ENCODE data around the gene TSSK6.

- TF ChIP-seq CREB1 (IDR thresholded peaks at IDR 0.05; ENCODE audit: low read depth) (no peak), TAF1 (IDR thresholded peaks at IDR 0.05; ENCODE audit: low read depth) (no peak), EP300 (IDR thresholded peaks at IDR 0.05; ENCODE audit: borderline replicate concordance) (no peak), RAD21 (IDR thresholded peaks at IDR 0.05; ENCODE audit: low read depth) (no peak), CEBPB (IDR thresholded peaks at IDR 0.05) (no peak), USF1 (IDR thresholded peaks at IDR 0.05) (no peak), YY1 (IDR thresholded peaks at IDR 0.05; ENCODE audit: low read depth) (no peak), EGR1 (IDR thresholded peaks at IDR 0.05) (no peak), MAX (IDR thresholded peaks at IDR 0.05) (no peak), TCF12 (IDR thresholded peaks at IDR 0.05; ENCODE audit: low read depth) (no peak), NFIC (IDR thresholded peaks at IDR 0.05) (no peak), ZBTB7A (IDR thresholded peaks at IDR 0.05; ENCODE audit: low read depth) (no peak)
- TF ChIP-seq, protein P1, sequence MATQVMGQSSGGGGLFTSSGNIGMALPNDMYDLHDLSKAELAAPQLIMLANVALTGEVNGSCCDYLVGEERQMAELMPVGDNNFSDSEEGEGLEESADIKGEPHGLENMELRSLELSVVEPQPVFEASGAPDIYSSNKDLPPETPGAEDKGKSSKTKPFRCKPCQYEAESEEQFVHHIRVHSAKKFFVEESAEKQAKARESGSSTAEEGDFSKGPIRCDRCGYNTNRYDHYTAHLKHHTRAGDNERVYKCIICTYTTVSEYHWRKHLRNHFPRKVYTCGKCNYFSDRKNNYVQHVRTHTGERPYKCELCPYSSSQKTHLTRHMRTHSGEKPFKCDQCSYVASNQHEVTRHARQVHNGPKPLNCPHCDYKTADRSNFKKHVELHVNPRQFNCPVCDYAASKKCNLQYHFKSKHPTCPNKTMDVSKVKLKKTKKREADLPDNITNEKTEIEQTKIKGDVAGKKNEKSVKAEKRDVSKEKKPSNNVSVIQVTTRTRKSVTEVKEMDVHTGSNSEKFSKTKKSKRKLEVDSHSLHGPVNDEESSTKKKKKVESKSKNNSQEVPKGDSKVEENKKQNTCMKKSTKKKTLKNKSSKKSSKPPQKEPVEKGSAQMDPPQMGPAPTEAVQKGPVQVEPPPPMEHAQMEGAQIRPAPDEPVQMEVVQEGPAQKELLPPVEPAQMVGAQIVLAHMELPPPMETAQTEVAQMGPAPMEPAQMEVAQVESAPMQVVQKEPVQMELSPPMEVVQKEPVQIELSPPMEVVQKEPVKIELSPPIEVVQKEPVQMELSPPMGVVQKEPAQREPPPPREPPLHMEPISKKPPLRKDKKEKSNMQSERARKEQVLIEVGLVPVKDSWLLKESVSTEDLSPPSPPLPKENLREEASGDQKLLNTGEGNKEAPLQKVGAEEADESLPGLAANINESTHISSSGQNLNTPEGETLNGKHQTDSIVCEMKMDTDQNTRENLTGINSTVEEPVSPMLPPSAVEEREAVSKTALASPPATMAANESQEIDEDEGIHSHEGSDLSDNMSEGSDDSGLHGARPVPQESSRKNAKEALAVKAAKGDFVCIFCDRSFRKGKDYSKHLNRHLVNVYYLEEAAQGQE (IDR thresholded peaks at IDR 0.05; ENCODE audit: low read depth), result no peak
Observed at GRCh38 chr19:19547674-19548336, 32.5 kb upstream of the TSSK6 start.

Data from Ishikawa (cell line).